HG03060 (cell line): Measurements from ENCODE around the gene CASZ1.

Experiments
- ATAC-seq: cut with Tn5 transposase; IDR thresholded peaks from one replicate; pipeline ENCODE4 v1.9.1; 2021; ENCODE audit warnings: low read depth, moderate number of reproducible peaks; ENCODE audit not compliant: unreplicated experiment

CASZ1 gene

DNA sequence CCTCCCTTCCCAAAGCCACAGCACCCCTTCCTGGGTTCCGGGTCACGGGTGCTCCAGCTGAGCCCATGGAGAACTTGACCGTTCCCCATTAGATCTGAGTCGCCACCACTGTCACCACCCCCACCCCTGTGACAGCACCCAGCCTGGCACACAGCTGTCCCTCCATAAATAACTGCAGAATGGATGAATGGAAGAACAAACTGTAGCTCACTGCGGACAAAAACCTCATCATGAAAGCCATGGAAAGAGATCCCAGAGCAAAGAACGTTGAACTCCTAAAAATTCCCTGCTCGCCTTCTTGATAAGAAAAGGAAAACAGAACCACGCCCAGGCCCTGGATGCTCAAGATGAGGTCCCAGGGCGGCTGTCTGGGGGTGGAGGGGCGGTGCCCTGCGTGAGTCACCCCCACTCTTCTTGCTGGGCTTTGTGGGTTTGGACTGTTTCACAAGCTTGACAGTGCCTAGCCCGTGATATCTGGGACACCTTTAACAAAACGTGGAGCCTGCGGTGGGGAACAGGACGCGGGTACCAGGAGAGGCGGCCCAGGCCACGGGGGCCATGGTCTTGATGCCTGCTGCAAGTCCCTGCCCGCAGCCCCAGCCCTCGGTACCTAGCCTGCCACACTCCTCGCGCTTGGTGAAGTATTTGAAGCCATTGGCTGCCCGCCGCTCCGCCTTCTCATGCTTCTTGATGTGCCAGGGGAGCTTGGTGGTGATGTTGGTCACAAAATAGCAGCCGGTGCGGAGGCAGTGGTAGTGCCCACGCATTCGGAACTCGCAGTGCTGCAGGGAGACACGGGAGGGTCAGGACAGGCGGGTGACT is 151.9 kb downstream of the CASZ1 start:
- ATAC-seq = no peak

GRCh38 chr1:10643607-10644306 is 152.7 kb downstream of the CASZ1 start:
- ATAC-seq = no peak

GRCh38 chr1:10642403-10643080 is 153.9 kb downstream of the CASZ1 start:
- no peak for ATAC-seq

- ATAC-seq = no peak
Observed at GRCh38 chr1:10641976-10642375, 154.5 kb downstream of the CASZ1 start.

GRCh38 chr1:10640843-10641553 is 155.4 kb downstream of the CASZ1 start:
- no peak for ATAC-seq

GRCh38 chr1:10639775-10640578 is 156.5 kb downstream of the CASZ1 start:
- ATAC-seq = no peak

GRCh38 chr1:10639011-10639774 is 157.3 kb downstream of the CASZ1 start:
- no peak for ATAC-seq

GRCh38 chr1:10638559-10639005 is 157.9 kb downstream of the CASZ1 start:
- no peak for ATAC-seq

DNA sequence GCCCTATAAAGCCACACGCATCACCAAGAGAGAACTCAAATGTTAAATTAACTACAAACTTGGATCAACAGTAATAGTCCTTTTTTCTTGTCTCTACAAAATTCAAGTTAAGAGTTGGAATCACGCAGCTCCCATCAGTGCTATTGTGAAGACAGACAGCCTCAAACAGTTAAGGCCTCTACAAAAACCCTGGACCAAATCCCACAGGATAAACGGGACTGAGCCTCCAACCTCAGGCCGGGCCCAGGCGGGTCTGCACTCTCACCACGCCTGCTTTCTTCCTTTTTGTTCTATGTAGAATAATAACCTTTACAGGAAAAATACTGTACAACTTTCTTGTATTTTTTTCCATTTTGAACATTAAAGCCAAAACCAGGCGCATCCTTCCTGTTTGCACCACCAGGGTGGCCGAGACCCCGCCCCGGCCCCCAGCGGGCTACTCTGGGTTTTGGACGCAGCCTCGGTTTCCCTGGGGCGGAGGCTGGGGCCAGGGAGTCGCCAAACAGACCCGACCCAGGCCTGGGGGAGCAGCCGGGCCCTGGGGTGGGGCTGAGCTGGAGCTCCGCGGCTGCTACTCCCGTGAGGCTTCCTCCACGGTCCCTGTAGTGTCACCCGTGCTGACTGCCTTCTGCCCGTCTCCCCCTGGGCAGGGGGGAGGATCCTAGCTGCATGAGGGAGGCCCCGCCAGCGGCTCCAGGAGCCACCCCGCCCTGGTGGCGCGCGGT is 158.4 kb downstream of the CASZ1 start:
- no peak for ATAC-seq

GRCh38 chr1:10637400-10637799 is 159.0 kb downstream of the CASZ1 start:
- no peak for ATAC-seq

DNA sequence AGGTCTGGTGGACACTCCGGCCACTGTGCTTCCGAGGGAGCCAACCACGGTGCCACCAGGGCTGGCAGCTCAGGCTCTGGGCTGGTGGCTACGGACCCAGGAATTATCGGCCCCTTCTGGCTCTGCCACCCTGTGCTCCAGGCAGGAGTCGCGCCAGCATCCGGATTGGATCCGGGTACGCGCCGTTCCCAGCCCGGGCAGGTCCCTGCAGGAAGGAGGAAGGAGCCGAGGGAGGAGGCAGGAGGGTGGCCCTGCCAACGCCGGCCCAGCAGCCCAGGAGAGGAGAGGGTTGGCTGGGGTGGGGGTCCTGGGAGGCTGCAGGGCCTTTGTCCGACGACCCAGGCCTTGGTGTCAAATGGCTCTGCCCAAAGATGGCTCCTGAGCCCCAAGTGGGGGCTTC is 160.5 kb downstream of the CASZ1 start:
- no peak for ATAC-seq

DNA sequence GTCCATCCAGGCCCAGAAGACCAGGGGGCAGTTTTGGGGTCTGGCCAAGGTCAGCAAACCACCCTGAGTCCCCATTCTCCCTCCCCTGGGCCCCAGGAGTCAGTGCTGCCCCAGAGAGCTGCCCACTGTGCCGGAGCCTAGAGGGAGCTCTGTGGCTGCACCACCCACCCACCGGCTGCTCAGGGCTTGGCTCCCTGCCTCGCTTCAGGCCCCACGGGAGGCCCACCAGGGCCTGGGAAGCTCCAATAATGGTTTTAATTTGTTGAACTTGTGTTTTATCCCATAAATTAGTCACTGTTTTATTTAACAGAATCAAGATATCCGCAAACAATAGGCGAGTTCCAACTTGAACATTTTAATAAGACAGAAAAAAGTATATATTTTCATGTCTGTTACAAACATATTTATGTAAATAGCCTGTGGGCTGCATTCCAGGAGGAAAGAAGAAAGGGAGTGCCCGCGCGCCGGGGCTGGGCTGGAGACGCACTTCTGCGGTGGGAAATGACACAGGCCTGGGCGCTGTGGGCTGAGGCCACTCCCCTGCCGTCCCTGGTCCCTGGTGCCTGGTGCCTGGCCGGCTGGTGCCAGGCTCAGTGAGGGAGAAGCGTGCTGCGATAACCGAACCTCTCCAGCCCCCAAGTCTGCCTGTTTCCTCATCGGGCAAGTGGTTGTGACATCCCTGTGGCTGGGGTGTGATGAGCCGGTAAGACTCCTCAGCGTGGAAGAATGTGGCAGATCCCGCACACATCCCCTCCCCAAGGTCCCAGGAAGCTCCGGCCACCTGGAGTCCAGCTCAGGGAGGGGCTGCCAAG is 161.2 kb downstream of the CASZ1 start:
- no peak for ATAC-seq

GRCh38 chr1:10634428-10635084 is 161.9 kb downstream of the CASZ1 start:
- ATAC-seq = no peak

GRCh38 chr1:10634075-10634427 is 162.4 kb downstream of the CASZ1 start:
- no peak for ATAC-seq

DNA sequence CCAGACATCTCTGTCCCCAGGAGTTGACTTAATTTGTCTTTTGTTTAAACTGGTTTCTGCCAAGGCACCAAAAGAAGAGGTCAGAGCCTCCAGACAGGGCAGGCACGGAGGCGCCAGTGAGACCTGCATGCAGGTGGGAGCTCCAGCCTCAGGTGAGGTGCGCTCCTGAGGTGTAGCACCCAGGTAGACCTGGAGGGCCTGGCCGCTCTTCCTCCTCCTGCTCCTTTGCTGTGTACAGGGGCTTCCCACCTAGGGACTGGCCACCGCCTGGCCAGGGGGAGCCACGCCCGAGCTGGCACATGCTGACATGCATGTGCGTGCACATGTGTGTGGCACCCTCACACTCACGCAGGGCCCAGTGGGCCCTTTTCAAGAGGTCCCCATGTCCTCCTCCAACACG is 163.0 kb downstream of the CASZ1 start:
- no peak for ATAC-seq

DNA sequence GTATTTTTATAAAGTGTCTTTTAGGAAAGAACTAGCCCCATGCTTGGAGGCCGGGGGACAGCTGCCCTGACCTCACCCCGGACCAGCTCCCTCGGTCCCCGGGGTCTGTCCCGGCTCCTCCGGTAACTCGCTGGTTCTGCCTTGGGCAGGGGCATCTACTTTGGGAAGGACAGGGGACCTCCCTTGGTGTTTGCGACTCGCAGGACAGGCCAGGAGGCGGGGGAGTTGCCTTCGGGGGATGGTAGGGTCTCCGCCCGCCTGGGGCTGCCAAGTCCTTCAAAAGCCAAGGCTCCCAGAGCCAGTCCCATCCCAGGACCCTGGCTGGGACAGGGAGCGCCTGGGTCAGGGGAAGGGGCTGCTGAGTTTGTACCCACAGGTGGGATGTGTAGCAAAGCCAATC is 163.8 kb downstream of the CASZ1 start:
- no peak for ATAC-seq
